Testis (tissue), 2 donors: Measurements from ENCODE around the gene WDR86.

Experiments used
- POLR2A ChIP-seq: fragments of 450-650 bp; IDR thresholded peaks from one replicate; pipeline ENCODE4 v1.6.1; 2017; ENCODE audit warnings: antibody characterized with exemption, mild to moderate bottlenecking, moderate library complexity
- TF ChIP-seq, protein P1 (sequence below), 3 experiments: fragments of 450-650 bp in 2 of 3; fragments of 200-600 bp in 1 of 3; sonication (generic) in 1 of 3; IDR thresholded peaks; one replicate each; pipeline ENCODE4 v1.5.1; 2016 to 2019; ENCODE audit warnings: antibody characterized with exemption in 3 of 3, mild to moderate bottlenecking in 2 of 3, moderate library complexity in 1 of 3

DNA sequence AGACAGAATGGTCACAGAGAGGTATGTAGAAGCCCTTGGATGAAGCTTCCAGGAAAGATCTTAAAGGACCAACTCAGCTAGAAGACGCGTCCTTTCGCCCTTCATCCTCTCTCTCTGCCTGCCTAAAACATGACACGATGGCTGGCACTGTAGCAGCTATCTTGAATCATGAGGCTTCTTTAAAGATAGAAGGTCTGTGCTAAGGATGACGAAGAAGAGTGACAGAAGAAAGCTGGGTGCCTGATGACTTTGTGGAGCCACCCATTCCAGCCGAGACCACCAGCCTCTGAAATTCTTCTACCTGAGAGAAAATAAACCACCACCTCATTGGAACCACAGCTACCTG, 25.5 kb downstream of the WDR86 start:
- TF ChIP-seq, protein P1, sequence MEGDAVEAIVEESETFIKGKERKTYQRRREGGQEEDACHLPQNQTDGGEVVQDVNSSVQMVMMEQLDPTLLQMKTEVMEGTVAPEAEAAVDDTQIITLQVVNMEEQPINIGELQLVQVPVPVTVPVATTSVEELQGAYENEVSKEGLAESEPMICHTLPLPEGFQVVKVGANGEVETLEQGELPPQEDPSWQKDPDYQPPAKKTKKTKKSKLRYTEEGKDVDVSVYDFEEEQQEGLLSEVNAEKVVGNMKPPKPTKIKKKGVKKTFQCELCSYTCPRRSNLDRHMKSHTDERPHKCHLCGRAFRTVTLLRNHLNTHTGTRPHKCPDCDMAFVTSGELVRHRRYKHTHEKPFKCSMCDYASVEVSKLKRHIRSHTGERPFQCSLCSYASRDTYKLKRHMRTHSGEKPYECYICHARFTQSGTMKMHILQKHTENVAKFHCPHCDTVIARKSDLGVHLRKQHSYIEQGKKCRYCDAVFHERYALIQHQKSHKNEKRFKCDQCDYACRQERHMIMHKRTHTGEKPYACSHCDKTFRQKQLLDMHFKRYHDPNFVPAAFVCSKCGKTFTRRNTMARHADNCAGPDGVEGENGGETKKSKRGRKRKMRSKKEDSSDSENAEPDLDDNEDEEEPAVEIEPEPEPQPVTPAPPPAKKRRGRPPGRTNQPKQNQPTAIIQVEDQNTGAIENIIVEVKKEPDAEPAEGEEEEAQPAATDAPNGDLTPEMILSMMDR (IDR thresholded peaks at IDR 0.05): no peak
- no peak for TF ChIP-seq POLR2A
